Spinal cord (tissue), 10 donors: Measurements from ENCODE around the gene SOS1. TPM values are rescaled to one million over a fixed set of nuclear protein-coding genes. Genes with fewer than 3 reads are reported as not detected.
"Not testable (repeated sequence)": the region's sequence is repeated elsewhere in the genome, so short reads cannot be mapped to it uniquely, and the experiment has no call there.

Experiments
- DNase-seq, 6 donors: peaks; one replicate each; pipeline versions ENCODE4 v3.0.0 to v3.0.0-alpha.2; 2013 to 2015; ENCODE audit warnings: low spot score in 6 of 6, low read depth in 4 of 6
- H3K27ac ChIP-seq: one replicate; pipeline ENCODE4 v1.5.1; 2013; ENCODE audit warnings: low read depth, low read length, control low read depth
- H3K27me3 ChIP-seq: one replicate; pipeline ENCODE4 v1.6.1; 2013; ENCODE audit warnings: low read length; ENCODE audit not compliant: control insufficient read depth, insufficient read depth
- H3K36me3 ChIP-seq: one replicate; pipeline ENCODE4 v1.6.1; 2013; ENCODE audit warnings: low read length; ENCODE audit not compliant: control insufficient read depth, insufficient read depth
- H3K4me1 ChIP-seq: one replicate; pipeline ENCODE4 v1.6.1; 2013; ENCODE audit warnings: low read length; ENCODE audit not compliant: control insufficient read depth, insufficient read depth
- H3K4me3 ChIP-seq: one replicate; pipeline ENCODE4 v1.5.1; 2013; ENCODE audit warnings: low read depth, low read length, control low read depth
- H3K9me3 ChIP-seq: one replicate; pipeline ENCODE4 v1.6.1; 2013; ENCODE audit warnings: low read length; ENCODE audit not compliant: control insufficient read depth, insufficient read depth
- WGBS: methylation state at CpG from one replicate; pipeline ENCODE4 v1.1.5; 2013; ENCODE audit warnings: missing lambda C conversion rate; ENCODE audit not compliant: insufficient coverage; 5-methylcytosine and 5-hydroxymethylcytosine counted together
- polyA plus RNA-seq, 2 donors: library from polyadenylated mRNA; unstranded; fragments of 120-200 nt; gene quantifications; one replicate each; pipeline ENCODE4 v1.2.1, GENCODE V29; 2013; ENCODE audit not compliant: insufficient read length in 2 of 2
- total RNA-seq, 2 donors: library from RNA; depleted of rRNA in 1 of 2; stranded (reverse); fragments of 120-200 nt in 1 of 2; fragments of >200 nt in 1 of 2; gene quantifications; one replicate each; pipeline versions ENCODE4 v1.2.3 to v1.2.4, GENCODE V29; 2013 to 2014
- donor health status: healthy.

The SOS1 gene
- total and polyA plus RNA-seq, 4 donors, result 29.8 to 61.4 (median 35.9) TPM

DNA sequence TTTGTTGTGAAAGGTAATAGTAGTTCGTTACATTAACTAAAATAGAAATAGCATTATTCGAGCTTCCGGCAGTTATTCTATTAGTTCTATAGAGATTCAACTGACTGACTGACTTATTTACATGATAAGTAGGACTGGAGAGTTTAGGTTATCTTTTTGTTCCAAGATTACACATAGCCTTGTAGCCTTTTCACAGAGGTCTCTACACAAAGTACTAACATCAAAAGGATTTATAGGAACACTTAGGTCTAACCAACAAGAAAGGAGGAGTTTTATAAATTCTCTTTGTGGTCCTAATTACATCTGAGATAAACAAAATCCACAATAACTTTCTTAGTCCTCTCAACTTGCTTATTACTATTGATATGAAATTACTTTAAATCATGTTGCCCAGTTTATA is 62.8 kb downstream of the SOS1 start:
- H3K4me1 ChIP-seq, result no peaks in the 10 kb centered on the region
- peaks cover 2% of the 10 kb centered on the region for H3K36me3 ChIP-seq
- H3K9me3 ChIP-seq, result no peaks in the 10 kb centered on the region
- DNase-seq, result no peak
- no peak overlapping the region for H3K27ac ChIP-seq
- H3K4me3 ChIP-seq, result no peak overlapping the region
- no CpG with 5 or more reads among the region's 3 CpGs for WGBS
- H3K27me3 ChIP-seq, result no peaks in the 10 kb centered on the region

DNA sequence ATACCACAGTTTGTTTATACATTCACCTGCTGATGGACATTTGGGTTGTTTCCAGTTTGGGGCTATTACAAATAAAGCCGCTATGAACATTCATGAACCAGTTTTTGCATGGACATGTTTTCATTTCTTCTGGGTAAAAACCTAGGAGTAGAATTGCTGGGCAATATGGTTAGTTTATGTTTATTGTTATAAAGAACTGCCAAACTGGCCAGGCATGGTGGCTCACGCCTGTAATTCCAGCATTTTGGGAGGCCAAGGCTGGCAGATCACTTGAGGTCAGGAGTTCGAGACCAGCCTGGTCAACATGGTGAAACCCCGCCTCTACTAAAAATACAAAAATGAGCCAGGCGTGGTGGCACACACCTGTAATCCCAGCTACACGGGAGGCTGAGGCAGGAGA is 68.2 kb downstream of the SOS1 start:
- H3K9me3 ChIP-seq, DNase-seq, H3K36me3 ChIP-seq, H3K4me1 ChIP-seq, H3K27me3 ChIP-seq, H3K4me3 ChIP-seq, H3K27ac ChIP-seq: not testable (repeated sequence)
- WGBS, result 89% methylated on average over 5 of the region's 6 CpGs

DNA sequence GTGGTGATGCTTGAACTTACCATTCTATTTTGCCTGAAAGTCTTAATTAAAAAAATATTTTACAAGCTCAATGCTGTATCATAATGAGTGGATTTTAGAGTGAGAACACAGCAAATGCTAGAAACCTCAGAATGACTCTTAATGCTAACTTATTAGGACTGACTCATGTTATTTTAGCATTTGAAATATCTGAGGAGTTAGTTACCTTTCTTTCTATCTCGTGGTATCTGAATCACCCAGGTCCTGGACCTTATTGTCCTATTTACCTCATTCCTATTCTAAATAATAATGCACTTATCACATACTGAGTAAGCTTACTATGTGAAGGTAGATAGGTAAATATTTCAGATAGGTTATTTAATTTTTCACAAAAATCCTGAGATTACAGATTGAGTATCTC is 70.7 kb downstream of the SOS1 start:
- Histone ChIP-seq H3K27me3 (no peaks in the 10 kb centered on the region), H3K9me3 (no peaks in the 10 kb centered on the region), H3K4me1 (no peaks in the 10 kb centered on the region), H3K4me3 (no peak overlapping the region), H3K27ac (no peak overlapping the region), H3K36me3 (peaks cover 9% of the 10 kb centered on the region)
- no CpG with 5 or more reads among the region's 1 CpG for WGBS
- no peak for DNase-seq

DNA sequence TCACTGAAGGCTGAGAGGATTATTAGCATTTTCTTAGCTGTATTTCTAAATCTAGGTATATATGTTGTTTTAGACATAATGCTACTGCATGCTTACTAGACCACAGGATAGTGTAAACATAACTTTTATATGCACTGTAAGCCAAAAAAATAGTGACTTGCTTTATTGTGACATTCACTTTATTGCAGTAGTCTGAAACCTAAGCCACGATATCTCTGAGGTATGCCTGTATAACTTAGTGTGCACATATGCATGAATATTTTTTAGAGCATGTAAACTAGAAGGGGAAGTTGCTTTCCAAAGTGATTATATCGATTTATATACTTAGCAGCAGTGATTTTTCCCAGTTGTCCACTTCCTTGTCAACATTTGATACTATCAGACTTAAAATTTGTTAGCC is 81.8 kb downstream of the SOS1 start:
- H3K4me1 ChIP-seq, result no peaks in the 10 kb centered on the region
- H3K36me3 ChIP-seq, result no peaks in the 10 kb centered on the region
- DNase-seq, result no peak
- no peaks in the 10 kb centered on the region for H3K9me3 ChIP-seq
- no peak overlapping the region for H3K27ac ChIP-seq
- H3K4me3 ChIP-seq, result no peak overlapping the region
- no CpG with 5 or more reads among the region's 2 CpGs for whole genome bisulfite sequencing
- no peaks in the 10 kb centered on the region for H3K27me3 ChIP-seq

DNA sequence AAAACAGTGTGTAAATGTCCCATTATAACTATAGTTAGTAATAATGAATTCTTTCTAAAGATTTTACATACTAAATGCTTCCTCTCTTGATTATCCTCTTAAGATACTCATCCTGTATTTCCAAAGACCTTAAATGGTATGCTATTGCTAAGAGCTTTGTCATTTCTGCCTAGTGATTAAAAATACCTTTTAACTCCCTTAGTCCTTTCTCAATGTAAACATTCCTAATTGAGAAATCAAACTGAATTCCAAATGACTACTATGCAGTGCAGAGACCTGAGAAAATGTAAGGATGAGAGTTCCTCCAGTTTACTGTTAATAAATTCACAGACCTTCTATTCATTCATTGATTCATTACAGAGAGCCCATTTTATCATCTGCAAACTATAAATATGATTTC is 86.9 kb downstream of the SOS1 start:
- Histone ChIP-seq H3K4me3 (no peak overlapping the region), H3K36me3 (peaks cover 13% of the 10 kb centered on the region), H3K27ac (no peak overlapping the region), H3K9me3 (no peaks in the 10 kb centered on the region), H3K4me1 (no peaks in the 10 kb centered on the region), H3K27me3 (no peaks in the 10 kb centered on the region)
- no peak for DNase-seq

DNA sequence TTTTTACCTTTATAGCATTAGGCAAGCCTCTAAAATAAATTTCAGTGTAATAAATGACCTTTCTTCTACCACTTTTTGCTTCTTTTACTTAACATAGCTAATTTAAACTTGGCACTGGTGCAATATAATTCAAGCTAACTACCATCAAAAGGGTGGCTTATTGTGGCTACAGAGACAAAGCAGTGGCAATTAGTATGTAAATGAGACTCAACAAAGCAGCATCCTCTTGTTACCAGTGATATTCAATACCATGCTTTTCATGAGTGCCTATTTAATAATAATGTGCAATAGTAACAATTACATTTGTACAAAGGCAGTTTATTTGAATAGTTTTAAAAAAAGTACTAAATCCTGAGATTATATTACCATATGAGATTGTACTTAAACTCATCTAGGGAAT is 93.4 kb downstream of the SOS1 start:
- Histone ChIP-seq H3K36me3 (peaks cover 7% of the 10 kb centered on the region), H3K4me3 (no peak overlapping the region), H3K27ac (no peak overlapping the region), H3K9me3 (no peaks in the 10 kb centered on the region), H3K4me1 (no peaks in the 10 kb centered on the region), H3K27me3 (no peaks in the 10 kb centered on the region)
- peak in 2 of 6 donors; percentile 21 to 66 for DNase-seq

DNA sequence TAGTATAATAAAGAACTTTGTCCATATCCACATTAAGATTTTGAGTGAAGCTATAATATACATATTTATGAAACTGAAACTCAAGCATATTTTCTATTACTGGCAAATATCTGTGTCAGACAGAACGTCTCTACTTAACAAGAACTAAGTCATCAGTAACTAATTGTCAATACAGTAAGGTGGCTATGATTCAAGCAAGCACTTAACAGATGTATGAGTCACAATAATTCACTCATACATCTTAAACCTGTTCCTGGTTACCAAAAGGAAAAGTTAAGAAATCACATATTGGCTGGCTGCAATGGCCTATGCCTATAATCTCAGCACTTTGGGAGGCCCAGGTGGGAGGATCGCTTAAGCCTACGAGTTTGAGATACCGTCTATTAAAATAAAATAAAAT is 96.0 kb downstream of the SOS1 start:
- no CpG with 5 or more reads among the region's 4 CpGs for WGBS
- no peak overlapping the region for H3K27ac ChIP-seq
- no peaks in the 10 kb centered on the region for H3K27me3 ChIP-seq
- no peak for DNase-seq
- no peaks in the 10 kb centered on the region for H3K4me1 ChIP-seq
- H3K36me3 ChIP-seq, result peaks cover 2% of the 10 kb centered on the region
- no peak overlapping the region for H3K4me3 ChIP-seq
- H3K9me3 ChIP-seq, result no peaks in the 10 kb centered on the region

DNA sequence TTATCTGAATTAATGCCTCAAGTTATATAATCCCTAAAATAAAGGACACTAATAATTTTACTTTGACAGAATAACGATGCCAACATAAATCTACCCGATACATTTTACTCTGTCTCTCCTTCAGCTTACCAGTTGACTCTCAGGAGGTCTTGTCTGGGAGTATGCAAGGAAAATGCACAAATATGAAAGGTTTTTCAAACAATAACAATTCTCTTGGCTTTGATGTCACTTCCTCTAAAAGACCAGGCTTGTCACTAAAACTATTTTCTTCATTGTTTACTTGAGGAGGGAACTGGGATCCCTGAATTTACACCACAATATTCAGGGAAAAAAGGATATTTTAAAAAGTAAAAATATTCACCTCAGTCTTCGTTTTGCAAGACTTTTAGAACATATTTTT is 97.2 kb downstream of the SOS1 start:
- no peaks in the 10 kb centered on the region for H3K27me3 ChIP-seq
- H3K4me1 ChIP-seq, result no peaks in the 10 kb centered on the region
- no peak for DNase-seq
- H3K27ac ChIP-seq, result no peak overlapping the region
- no peaks in the 10 kb centered on the region for H3K9me3 ChIP-seq
- H3K4me3 ChIP-seq, result no peak overlapping the region
- no CpG with 5 or more reads among the region's 3 CpGs for WGBS
- no peaks in the 10 kb centered on the region for H3K36me3 ChIP-seq

DNA sequence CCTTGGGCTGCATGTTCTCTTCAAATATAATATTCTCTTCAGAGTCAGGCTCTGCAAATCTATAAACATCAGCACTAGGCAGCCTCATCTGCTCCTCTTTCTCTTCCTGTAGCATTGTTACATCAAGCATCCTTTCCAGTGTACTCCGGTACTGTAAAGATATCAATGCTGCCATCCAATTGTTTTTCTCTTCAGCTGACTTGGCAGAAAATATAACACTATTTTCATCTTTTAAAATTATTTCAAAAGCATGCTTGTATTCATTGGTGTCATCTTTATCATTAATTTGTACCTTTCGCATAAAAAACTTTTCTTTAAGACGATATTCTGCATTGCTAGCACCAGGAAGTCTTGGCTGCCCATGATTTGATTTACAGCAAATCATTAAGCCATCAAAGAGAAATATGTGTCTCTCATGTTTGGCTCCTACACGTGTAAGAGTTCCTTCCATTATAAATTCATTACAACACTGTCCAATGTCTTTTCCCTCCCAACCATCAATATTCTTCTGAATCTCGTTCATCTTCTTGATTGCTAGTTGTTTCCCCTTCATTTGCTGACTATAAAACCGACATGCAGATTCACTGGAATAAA is 98.1 kb downstream of the SOS1 start:
- Histone ChIP-seq H3K4me1 (no peaks in the 10 kb centered on the region), H3K27ac (no peak overlapping the region), H3K4me3 (no peak overlapping the region), H3K36me3 (no peaks in the 10 kb centered on the region), H3K27me3 (no peaks in the 10 kb centered on the region), H3K9me3 (no peaks in the 10 kb centered on the region)
- DNase-seq, result peak in 1 of 6 donors; percentile 21
- 73% methylated on average over 4 of the region's 6 CpGs for WGBS

DNA sequence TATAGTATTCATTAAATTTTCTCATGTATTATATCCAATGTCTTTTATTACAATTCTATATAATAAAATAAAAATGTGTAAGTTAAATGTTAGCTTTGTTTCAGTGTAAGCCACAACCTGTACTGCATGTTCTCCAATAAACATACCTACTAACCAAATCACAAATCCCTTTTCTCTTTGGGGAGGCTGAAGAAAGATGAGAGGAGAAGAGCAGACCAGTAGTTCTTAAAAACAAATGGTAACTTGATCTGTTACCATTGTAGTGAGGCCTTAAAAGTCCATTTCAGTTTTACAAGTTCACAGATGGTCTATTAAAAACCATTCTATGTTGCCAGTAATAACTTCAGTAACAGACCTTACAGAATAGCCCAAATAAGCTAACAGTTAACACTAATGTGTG is 100.5 kb downstream of the SOS1 start:
- Histone ChIP-seq H3K4me1 (no peaks in the 10 kb centered on the region), H3K27me3 (no peaks in the 10 kb centered on the region), H3K4me3 (no peak overlapping the region), H3K9me3 (no peaks in the 10 kb centered on the region), H3K27ac (no peak overlapping the region), H3K36me3 (no peaks in the 10 kb centered on the region)
- DNase-seq, result no peak
